Skin epidermis (tissue), 12 donors: Measurements from ENCODE around the gene CXCR1.
"Not testable (repeated sequence)": the region's sequence is repeated elsewhere in the genome, so short reads cannot be mapped to it uniquely, and the experiment has no call there.

Experiments
- H3K27ac ChIP-seq, 21 experiments: fragments of 200-600 bp; sonication (generic) in 11 of 21; one replicate each; pipeline ENCODE4 v1.5.0; 2020; ENCODE audit warnings: mild to moderate bottlenecking in 3 of 21, inconsistent platforms in 2 of 21, moderate library complexity in 2 of 21
- H3K4me3 ChIP-seq, 7 experiments: fragments of 200-600 bp; sonication (generic) in 2 of 7; one replicate each; pipeline ENCODE4 v1.5.0; 2020; ENCODE audit warnings: inconsistent platforms in 2 of 7, mild to moderate bottlenecking in 2 of 7, moderate library complexity in 1 of 7

Gene CXCR1

DNA sequence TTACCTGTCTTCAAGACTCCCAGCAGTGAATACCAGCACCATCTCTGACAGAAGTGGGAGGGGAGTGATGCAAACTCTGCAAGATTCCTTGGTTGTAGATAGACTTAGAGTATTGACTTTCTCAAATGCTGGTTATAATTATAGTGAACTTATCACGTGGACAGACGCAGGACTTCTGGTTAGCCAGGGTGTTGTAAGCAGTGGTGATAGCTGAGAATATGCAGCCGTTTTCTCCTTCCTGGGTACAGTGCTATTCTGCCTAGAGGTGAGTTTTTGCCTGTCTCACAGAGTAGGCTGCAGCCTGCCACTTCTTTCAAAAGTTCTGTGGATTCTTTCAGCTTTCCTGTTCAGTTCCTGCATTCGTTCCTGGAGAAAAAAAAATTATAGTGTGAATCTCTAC is 41.7 kb downstream of the CXCR1 start:
- Histone ChIP-seq H3K4me3 (no peak overlapping the region), H3K27ac (peak overlapping the region in 4 of 21 experiments; percentile 17 to 71 (median 63))

DNA sequence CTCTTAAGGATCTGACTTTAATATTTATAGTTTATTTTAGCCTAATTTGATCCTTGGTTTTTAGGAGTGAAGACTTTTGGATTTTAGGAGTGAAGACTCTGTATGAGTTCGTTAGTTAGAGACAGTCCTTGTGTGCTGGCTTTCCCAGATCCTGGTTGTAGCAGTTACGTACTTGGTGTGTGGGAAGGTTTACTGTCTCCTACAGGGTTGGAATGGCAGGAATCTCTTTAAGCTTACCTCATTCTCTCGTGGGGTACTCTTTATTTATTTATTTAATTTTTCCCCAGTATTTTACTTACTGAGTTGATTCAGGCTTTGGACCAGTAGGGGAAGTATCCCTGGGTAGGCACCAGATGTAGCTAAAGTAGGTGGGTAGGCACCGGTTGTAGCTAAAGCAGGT is 42.8 kb downstream of the CXCR1 start:
- H3K4me3 ChIP-seq, result no peak overlapping the region
- no peak overlapping the region for H3K27ac ChIP-seq

DNA sequence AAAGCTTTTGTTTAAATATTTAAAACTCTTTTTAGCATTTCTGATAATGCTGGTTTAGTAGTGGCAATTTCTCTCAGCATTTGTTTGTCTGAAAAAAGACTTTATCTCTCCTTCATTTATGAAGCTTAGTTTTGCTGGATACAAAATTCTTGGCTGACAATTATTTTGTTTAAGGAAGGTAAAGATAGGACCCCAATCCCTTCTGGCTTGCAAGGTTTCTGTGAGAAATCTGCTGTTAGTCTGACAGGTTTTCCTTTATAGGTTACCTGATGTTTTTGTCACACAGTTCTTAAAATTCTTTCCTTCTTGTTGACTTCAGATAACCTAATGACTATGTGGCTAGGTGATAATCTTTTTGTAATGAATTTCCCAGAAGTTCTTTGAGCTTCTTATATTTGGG is 44.5 kb downstream of the CXCR1 start:
- not testable (repeated sequence) for H3K4me3 ChIP-seq, H3K27ac ChIP-seq

DNA sequence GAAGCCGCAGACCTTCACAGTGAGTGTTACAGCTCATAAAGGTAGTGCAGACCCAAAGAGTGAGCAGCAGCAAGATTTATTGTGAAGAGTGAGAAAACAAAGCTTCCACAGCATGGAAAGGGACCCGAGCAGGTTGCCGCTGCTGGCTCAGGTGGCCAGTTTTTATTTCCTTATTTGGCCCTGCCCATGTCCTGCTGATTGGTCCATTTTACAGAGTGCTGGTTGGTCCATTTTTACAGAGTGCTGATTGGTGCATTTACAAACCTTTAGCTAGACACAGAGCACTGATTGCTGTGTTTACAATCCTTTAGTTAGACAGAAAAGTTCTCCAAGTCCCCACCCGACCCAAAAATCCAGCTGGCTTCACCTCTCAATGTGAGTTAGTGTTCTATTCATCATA is 45.0 kb downstream of the CXCR1 start:
- H3K4me3 ChIP-seq, result not testable (repeated sequence)

More for the DNA sequence above, 45.0 kb downstream of the CXCR1 start:
- not testable (repeated sequence) for H3K27ac ChIP-seq
